GM23338 (cell line): ENCODE measurements around the gene SPATA31E1. TPM values are rescaled to one million over a fixed set of nuclear protein-coding genes. Genes with fewer than 3 reads are reported as not detected.

Experiments used
- ATAC-seq: fragments of 200-7000 bp; cut with Tn5 transposase; 3 replicates; pipeline ENCODE4 v1.9.1; 2020
- DNase-seq: peaks from one replicate; pipeline ENCODE4 v3.0.0-alpha.2; 2015; ENCODE audit warnings: low spot score
- H2AFZ ChIP-seq: fragments of 200-600 bp; sonication (generic); 2 replicates; pipeline ENCODE4 v1.8.0; 2016; ENCODE audit warnings: antibody characterized with exemption, mild to moderate bottlenecking, moderate library complexity
- H3F3A ChIP-seq: fragments of 200-600 bp; sonication (generic); replicated peaks from 2 replicates; pipeline ENCODE4 v1.8.0; 2017; ENCODE audit warnings: antibody characterized with exemption, mixed run types, low read depth
- H3K27ac ChIP-seq: fragments of 200-600 bp; sonication (generic); 2 replicates; pipeline ENCODE4 v1.6.1; 2016; ENCODE audit warnings: low read depth
- H3K27me3 ChIP-seq: fragments of 200-600 bp; sonication (generic); 2 replicates; pipeline ENCODE4 v1.8.0; 2016; ENCODE audit warnings: mild to moderate bottlenecking, mixed run types, moderate library complexity; ENCODE audit not compliant: insufficient read depth
- H3K36me3 ChIP-seq: fragments of 200-600 bp; sonication (generic); 2 replicates; pipeline ENCODE4 v1.8.0; 2016; ENCODE audit warnings: mild to moderate bottlenecking; ENCODE audit not compliant: insufficient read depth
- H3K4me1 ChIP-seq: fragments of 200-600 bp; sonication (generic); 2 replicates; pipeline ENCODE4 v1.8.0; 2016; ENCODE audit warnings: mild to moderate bottlenecking, moderate library complexity; ENCODE audit not compliant: insufficient read depth
- H3K4me2 ChIP-seq: fragments of 200-600 bp; sonication (generic); 2 replicates; pipeline ENCODE4 v1.7.1; 2017; ENCODE audit warnings: mixed run types
- H3K4me3 ChIP-seq: fragments of 200-600 bp; sonication (generic); 2 replicates; pipeline ENCODE4 v1.6.1; 2016; ENCODE audit warnings: mixed run types
- H3K79me2 ChIP-seq: fragments of 200-600 bp; sonication (generic); replicated peaks from 2 replicates; pipeline ENCODE4 v1.8.0; 2017; ENCODE audit warnings: mild to moderate bottlenecking; ENCODE audit not compliant: insufficient read depth
- H3K9me2 ChIP-seq: fragments of 200-600 bp; sonication (generic); 2 replicates; pipeline ENCODE4 v1.8.0; 2017; ENCODE audit not compliant: insufficient read depth
- H4K20me1 ChIP-seq: fragments of 200-600 bp; sonication (generic); replicated peaks from 2 replicates; pipeline ENCODE4 v1.8.0; 2017; ENCODE audit warnings: mild to moderate bottlenecking; ENCODE audit not compliant: insufficient read depth
- H3K27ac Mint-ChIP-seq: 2 replicates; pipeline ENCODE4 v1.8.0; 2020; ENCODE audit warnings: inconsistent platforms, mild to moderate bottlenecking, moderate library complexity, mixed read lengths
- H3K27me3 Mint-ChIP-seq: 3 replicates; pipeline ENCODE4 v1.8.0; 2022; ENCODE audit warnings: low read depth, mild to moderate bottlenecking, moderate library complexity, mixed read lengths, inconsistent platforms; ENCODE audit not compliant: insufficient read depth, poor library complexity
- H3K36me3 Mint-ChIP-seq: 3 replicates; pipeline ENCODE4 v1.8.0; 2021; ENCODE audit warnings: low read depth, mild to moderate bottlenecking, inconsistent platforms, moderate library complexity, mixed read lengths
- H3K4me1 Mint-ChIP-seq: 3 replicates; pipeline ENCODE4 v1.8.0; 2020; ENCODE audit warnings: mild to moderate bottlenecking, inconsistent platforms, mixed read lengths
- H3K4me3 Mint-ChIP-seq: 3 replicates; pipeline ENCODE4 v1.8.0; 2021; ENCODE audit warnings: moderate library complexity, mild to moderate bottlenecking, inconsistent platforms, mixed read lengths
- H3K9me3 Mint-ChIP-seq: 3 replicates; pipeline ENCODE4 v1.8.0; 2020; ENCODE audit warnings: moderate library complexity, mild to moderate bottlenecking, inconsistent platforms, mixed read lengths
- CREB1 ChIP-seq: fragments of 250-450 bp; sonication (Bioruptor Pico); IDR thresholded peaks from 2 replicates; pipeline ENCODE4 v1.5.0; 2020; ENCODE audit warnings: low read depth, mild to moderate bottlenecking, moderate library complexity
- CTCF ChIP-seq, 2 experiments: fragments of 200-600 bp in 1 of 2; sonication (generic) in 1 of 2; conservative IDR thresholded peaks; 2 replicates each; pipeline versions ENCODE4 v1.5.1 to v1.6.1; 2016 to 2017; ENCODE audit warnings: antibody characterized with exemption in 2 of 2, low read depth in 2 of 2, mild to moderate bottlenecking in 2 of 2, moderate library complexity in 1 of 2
- ETS1 ChIP-seq: IDR thresholded peaks from 2 replicates; pipeline ENCODE4 v1.6.1; 2016; ENCODE audit warnings: antibody characterized with exemption
- EZH2 ChIP-seq: fragments of 200-600 bp; sonication (generic); IDR thresholded peaks from one replicate; pipeline ENCODE4 v1.8.0; 2017; ENCODE audit warnings: antibody characterized with exemption, mild to moderate bottlenecking, low read depth; ENCODE audit not compliant: unreplicated experiment
- EZH2phosphoT487 ChIP-seq: fragments of 200-600 bp; sonication (generic); IDR thresholded peaks from one replicate; pipeline ENCODE4 v1.8.1; 2018; ENCODE audit warnings: antibody characterized with exemption; ENCODE audit not compliant: unreplicated experiment
- JUNB ChIP-seq: IDR thresholded peaks from one replicate; pipeline ENCODE4 v1.6.1; 2016; ENCODE audit warnings: antibody characterized with exemption; ENCODE audit not compliant: unreplicated experiment
- REST ChIP-seq: IDR thresholded peaks from one replicate; pipeline ENCODE4 v1.6.1; 2018; ENCODE audit warnings: antibody characterized with exemption; ENCODE audit not compliant: unreplicated experiment
- ZNF114 ChIP-seq: fragments of 250-450 bp; sonication (Bioruptor Pico); IDR thresholded peaks from 2 replicates; pipeline ENCODE4 v1.5.0; 2020; ENCODE audit warnings: mild to moderate bottlenecking, moderate library complexity
- ZNF331 ChIP-seq: fragments of 250-450 bp; sonication (Bioruptor Pico); IDR thresholded peaks from 2 replicates; pipeline ENCODE4 v1.5.0; 2020; ENCODE audit warnings: low read depth, mild to moderate bottlenecking, moderate library complexity
- ZNF462 ChIP-seq: fragments of 250-450 bp; sonication (Bioruptor Pico); IDR thresholded peaks from 2 replicates; pipeline ENCODE4 v1.5.0; 2020; ENCODE audit warnings: mild to moderate bottlenecking, moderate library complexity
- polyA plus RNA-seq: library from polyadenylated mRNA; unstranded; fragments of >200 nt; fragmentation: Nextera tagmentation; extraction: Ambion mirVana; gene quantifications from 2 replicates; pipeline ENCODE4 v1.2.1, GENCODE V29; 2016
- total RNA-seq: library from RNA; depleted of rRNA; stranded (reverse); fragments of >200 nt; shearing (Covaris generic); gene quantifications from 2 replicates; pipeline ENCODE4 v1.2.3, GENCODE V29; 2014

The SPATA31E1 gene
- total and polyA plus RNA-seq, 2 experiments from 2014 or later = 0.05 TPM; not detected in 1

- TF ChIP-seq CREB1 (CRISPR knock-in tag) = no peak
Measured at GRCh38 chr9:87883990-87884389, 1.3 kb downstream of the SPATA31E1 start (continued).

DNA sequence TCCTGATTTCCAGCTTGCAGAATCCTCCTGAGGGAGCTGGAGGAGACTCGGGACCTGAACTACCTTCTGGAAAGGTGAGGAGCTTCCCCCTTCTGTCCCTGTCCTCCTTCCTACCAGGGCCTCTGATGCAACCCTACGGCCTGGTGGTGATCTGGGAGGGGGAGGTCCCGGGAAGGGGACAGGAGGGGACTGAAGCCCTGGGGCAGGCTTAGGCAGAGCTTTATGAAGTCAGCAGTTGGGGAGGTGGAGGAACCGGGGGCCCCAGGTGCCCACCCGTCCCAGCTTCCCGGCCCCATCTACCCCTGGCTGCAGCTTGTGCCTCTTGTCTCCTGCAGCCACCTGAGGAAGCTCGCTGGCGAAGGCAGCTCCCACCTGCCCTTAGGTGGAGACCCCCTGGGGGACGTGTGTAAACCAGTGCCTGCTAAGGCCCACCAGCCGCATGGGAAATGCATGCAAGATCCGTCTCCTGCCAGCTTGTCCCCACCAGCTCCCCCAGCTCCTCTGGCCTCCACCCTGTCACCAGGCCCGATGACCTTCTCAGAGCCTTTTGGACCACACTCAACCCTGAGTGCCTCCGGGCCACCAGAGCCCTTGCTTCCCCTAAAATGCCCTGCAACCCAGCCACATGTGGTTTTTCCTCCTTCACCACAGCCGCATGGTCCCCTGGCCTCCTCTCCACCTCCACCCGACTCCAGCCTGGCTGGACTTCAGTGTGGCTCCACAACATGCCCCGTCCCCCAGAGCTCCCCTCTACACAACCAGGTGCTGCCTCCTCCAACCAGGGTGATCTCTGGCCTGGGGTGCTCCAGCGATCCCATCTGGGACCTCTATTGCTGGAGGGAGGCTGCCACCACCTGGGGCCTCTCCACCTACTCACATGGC lies 2.1 kb downstream of the SPATA31E1 start:
- Histone ChIP-seq H3K9me2 (no peaks in the 10 kb centered on the region), H3K79me2 (no peaks in the 10 kb centered on the region), H2AFZ (no peak overlapping the region), H4K20me1 (no peaks in the 10 kb centered on the region), H3K36me3 (no peaks in the 10 kb centered on the region), H3K27me3 (no peaks in the 10 kb centered on the region), H3K4me3 (no peak overlapping the region), H3K4me1 (peaks cover 3% of the 10 kb centered on the region; the same call in 1 of the 2 replicates), H3F3A (no peaks in the 10 kb centered on the region), H3K4me2 (no peak overlapping the region), H3K27ac (no peak overlapping the region)
- TF ChIP-seq ZNF114 (CRISPR knock-in tag) = no peak
- TF ChIP-seq ZNF462 (CRISPR knock-in tag) = no peak
- TF ChIP-seq CTCF (conservative IDR thresholded peaks at IDR 0.05; ENCODE audit: low read depth in 2 of 2) = no peak
- no peak for TF ChIP-seq EZH2
- TF ChIP-seq ETS1 = no peak
- no peak for TF ChIP-seq JUNB
- no peak for TF ChIP-seq EZH2phosphoT487
- TF ChIP-seq CREB1 (CRISPR knock-in tag) = no peak
- no peak for TF ChIP-seq ZNF331 (CRISPR knock-in tag)
- TF ChIP-seq REST = no peak
- Mint-ChIP-seq H3K36me3 (no peaks in the 10 kb centered on the region; the same call in 2 of the 3 replicates), H3K9me3 (peaks cover 2% of the 10 kb centered on the region; the same call in 2 of the 3 replicates), H3K4me1 (peaks cover 9% of the 10 kb centered on the region), H3K4me3 (no peak overlapping the region), H3K27me3 (peaks cover 4% of the 10 kb centered on the region), H3K27ac (no peak overlapping the region)
- ATAC-seq (no peak), DNase-seq (no peak)
